CD8-positive, alpha-beta memory T cell (primary cell): ENCODE measurements around the gene AFDN. TPM values are rescaled to one million over a fixed set of nuclear protein-coding genes. Genes with fewer than 3 reads are reported as not detected.

Experiments used
- CTCF ChIA-PET: fragments of 350-600 bp; sonication (Branson Sonifier 250); formaldehyde crosslinking; loops from one replicate; lab custom pipeline; 2021; ENCODE audit warnings: antibody characterized with exemption; lab: Charles Lee
- POLR2A ChIA-PET: fragments of 350-600 bp; sonication (Branson Sonifier 250); formaldehyde crosslinking; loops from one replicate; lab custom pipeline; 2021; ENCODE audit warnings: antibody characterized with exemption; lab: Charles Lee
- DNase-seq, 5 donors: peaks; one replicate each; pipeline versions ENCODE4 v3.0.0 to v3.0.0-alpha.2; 2020 to 2022; ENCODE audit warnings: mixed read lengths in 1 of 5
- H3K27ac ChIP-seq: one replicate; pipeline ENCODE4 v1.7.0; 2013; ENCODE audit warnings: low read depth, mild to moderate bottlenecking, low read length, moderate library complexity
- H3K27me3 ChIP-seq: 2 replicates; pipeline ENCODE4 v1.7.0; 2013; ENCODE audit warnings: low read length, mild to moderate bottlenecking; ENCODE audit not compliant: insufficient read depth, poor library complexity, severe bottlenecking
- H3K36me3 ChIP-seq: 2 replicates; pipeline ENCODE4 v1.7.0; 2013; ENCODE audit warnings: mild to moderate bottlenecking, low read length, moderate library complexity; ENCODE audit not compliant: insufficient read depth
- H3K4me1 ChIP-seq: 2 replicates; pipeline ENCODE4 v1.7.0; 2013; ENCODE audit warnings: mild to moderate bottlenecking, low read length, moderate library complexity; ENCODE audit not compliant: insufficient read depth
- H3K4me3 ChIP-seq: 2 replicates; pipeline ENCODE4 v1.7.0; 2013; ENCODE audit warnings: mild to moderate bottlenecking, low read length
- H3K9me3 ChIP-seq: 2 replicates; pipeline ENCODE4 v1.7.0; 2013; ENCODE audit warnings: mild to moderate bottlenecking, low read length
- H3K27ac Mint-ChIP-seq, 8 donors: one replicate each; pipeline ENCODE4 v1.8.0; 2020 to 2021; ENCODE audit warnings: mixed read lengths in 8 of 8, mild to moderate bottlenecking in 6 of 8, inconsistent platforms in 3 of 8, moderate library complexity in 3 of 8
- H3K27me3 Mint-ChIP-seq, 2 donors: one replicate each; pipeline ENCODE4 v1.8.0; 2020 to 2021; ENCODE audit warnings: mixed read lengths in 2 of 2, mild to moderate bottlenecking in 1 of 2, moderate library complexity in 1 of 2
- H3K36me3 Mint-ChIP-seq, 3 donors: one replicate each; pipeline ENCODE4 v1.8.0; 2020 to 2021; ENCODE audit warnings: mixed read lengths in 3 of 3, inconsistent platforms in 1 of 3, mild to moderate bottlenecking in 1 of 3
- H3K4me1 Mint-ChIP-seq, 3 donors: one replicate each; pipeline ENCODE4 v1.8.0; 2020 to 2021; ENCODE audit warnings: mixed read lengths in 3 of 3, inconsistent platforms in 1 of 3, mild to moderate bottlenecking in 1 of 3
- H3K4me3 Mint-ChIP-seq, 7 donors: one replicate each; pipeline ENCODE4 v1.8.0; 2020 to 2021; ENCODE audit warnings: mixed read lengths in 7 of 7, mild to moderate bottlenecking in 6 of 7, moderate library complexity in 4 of 7, inconsistent platforms in 2 of 7
- H3K9me3 Mint-ChIP-seq, 5 donors: one replicate each; pipeline ENCODE4 v1.8.0; 2020 to 2022; ENCODE audit warnings: mixed read lengths in 5 of 5, mild to moderate bottlenecking in 3 of 5, moderate library complexity in 2 of 5, inconsistent platforms in 1 of 5
- polyA plus RNA-seq: library from polyadenylated mRNA; unstranded; fragments of 300-500 nt; fragmentation: Illumina TruSeq; gene quantifications from one replicate; pipeline ENCODE4 v1.2.3, GENCODE V29; 2021
- total RNA-seq, 2 experiments: library from RNA; stranded (reverse); gene quantifications; one replicate each; pipeline ENCODE4 v1.2.3, GENCODE V29; 2021

AFDN gene
- total and polyA plus RNA-seq, 3 experiments from 2014 or later = 3.5 to 21.3 (median 19.0) TPM

DNA sequence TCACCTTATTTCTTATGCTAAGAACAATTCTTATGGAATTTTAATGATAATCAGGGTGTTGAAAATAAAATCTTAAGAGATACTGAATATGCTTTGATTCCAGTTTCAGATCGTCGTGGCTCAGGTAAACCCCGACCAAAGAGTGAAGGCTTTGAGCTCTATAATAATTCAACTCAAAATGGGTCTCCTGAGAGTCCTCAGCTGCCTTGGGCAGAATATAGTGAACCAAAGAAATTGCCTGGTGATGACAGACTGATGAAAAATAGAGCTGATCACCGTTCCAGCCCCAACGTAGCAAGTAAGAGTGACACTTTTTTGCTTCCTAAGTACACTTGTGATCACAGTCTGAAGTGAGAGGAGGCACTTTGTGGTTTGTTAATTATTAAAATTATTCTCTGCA is 119.9 kb downstream of the AFDN start:
- Mint-ChIP-seq H3K4me3 (no peak overlapping the region), H3K9me3 (no peaks in the 10 kb centered on the region), H3K4me1 (no peaks in the 10 kb centered on the region), H3K36me3 (peaks cover 0 to 16% (median 2%) of the 10 kb centered on the region in 3 donors), H3K27me3 (no peaks in the 10 kb centered on the region), H3K27ac (no peak overlapping the region)
- Histone ChIP-seq H3K27me3 (no peaks in the 10 kb centered on the region), H3K27ac (no peak overlapping the region), H3K4me1 (no peaks in the 10 kb centered on the region), H3K9me3 (no peaks in the 10 kb centered on the region), H3K36me3 (no peaks in the 10 kb centered on the region), H3K4me3 (no peak overlapping the region)
- POLR2A ChIA-PET = no interaction called here
- no peak for DNase-seq
- CTCF ChIA-PET = no interaction called here

DNA sequence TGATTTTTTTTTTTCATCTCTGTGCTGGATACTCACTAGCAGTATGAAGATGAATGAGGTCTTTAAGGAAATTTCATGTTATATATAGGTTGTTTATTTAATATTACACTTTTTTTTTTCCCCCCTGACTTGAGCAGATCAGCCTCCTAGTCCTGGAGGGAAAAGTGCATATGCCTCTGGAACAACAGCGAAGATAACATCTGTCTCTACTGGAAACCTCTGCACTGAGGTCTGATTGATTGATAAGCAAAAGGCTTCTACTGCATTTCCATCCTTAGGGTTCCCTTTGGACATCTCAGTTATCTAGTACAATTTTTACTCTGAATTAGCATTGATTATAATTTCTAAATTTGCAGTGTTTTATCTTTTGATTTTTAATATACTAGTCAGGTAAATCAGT is 121.0 kb downstream of the AFDN start:
- Histone ChIP-seq H3K4me3 (no peak overlapping the region), H3K27me3 (no peaks in the 10 kb centered on the region), H3K4me1 (no peaks in the 10 kb centered on the region), H3K27ac (no peak overlapping the region), H3K36me3 (no peaks in the 10 kb centered on the region), H3K9me3 (no peaks in the 10 kb centered on the region)
- no peak for DNase-seq
- peaks cover 0 to 16% (median 4%) of the 10 kb centered on the region in 3 donors for H3K36me3 Mint-ChIP-seq
- no peaks in the 10 kb centered on the region for H3K27me3 Mint-ChIP-seq
- no peaks in the 10 kb centered on the region for H3K9me3 Mint-ChIP-seq
- H3K27ac Mint-ChIP-seq = no peak overlapping the region
- POLR2A ChIA-PET = no interaction called here
- H3K4me3 Mint-ChIP-seq = no peak overlapping the region
- CTCF ChIA-PET = no interaction called here
- no peaks in the 10 kb centered on the region for H3K4me1 Mint-ChIP-seq

DNA sequence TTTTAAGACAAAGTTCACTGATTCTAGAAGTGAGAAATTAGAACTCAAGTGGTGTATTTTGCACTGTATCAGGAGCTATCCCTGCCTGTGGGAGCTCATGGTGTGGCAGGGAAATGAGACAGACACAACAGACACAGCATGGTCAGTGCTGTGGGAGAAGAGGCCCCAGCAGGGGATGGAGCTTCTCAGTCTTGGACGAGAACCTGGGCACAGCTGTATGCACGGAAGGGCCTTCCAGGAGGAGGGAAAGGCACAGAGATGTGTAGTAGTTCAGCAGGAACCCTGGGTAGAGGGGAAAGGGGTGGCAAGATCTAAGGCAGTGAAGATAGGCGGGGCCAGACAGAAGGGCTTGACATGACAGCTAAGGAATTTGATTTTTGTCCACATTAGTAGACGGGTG is 122.0 kb downstream of the AFDN start:
- Mint-ChIP-seq H3K4me1 (no peaks in the 10 kb centered on the region), H3K27me3 (no peaks in the 10 kb centered on the region), H3K4me3 (no peak overlapping the region), H3K9me3 (no peaks in the 10 kb centered on the region), H3K27ac (no peak overlapping the region), H3K36me3 (peaks cover 0 to 16% (median 4%) of the 10 kb centered on the region in 3 donors)
- no peaks in the 10 kb centered on the region for H3K9me3 ChIP-seq
- H3K36me3 ChIP-seq = no peaks in the 10 kb centered on the region
- no peak overlapping the region for H3K27ac ChIP-seq
- H3K4me1 ChIP-seq = no peaks in the 10 kb centered on the region
- no peak overlapping the region for H3K4me3 ChIP-seq
- POLR2A ChIA-PET = no interaction called here
- no peaks in the 10 kb centered on the region for H3K27me3 ChIP-seq
- CTCF ChIA-PET = no interaction called here
- DNase-seq = no peak

DNA sequence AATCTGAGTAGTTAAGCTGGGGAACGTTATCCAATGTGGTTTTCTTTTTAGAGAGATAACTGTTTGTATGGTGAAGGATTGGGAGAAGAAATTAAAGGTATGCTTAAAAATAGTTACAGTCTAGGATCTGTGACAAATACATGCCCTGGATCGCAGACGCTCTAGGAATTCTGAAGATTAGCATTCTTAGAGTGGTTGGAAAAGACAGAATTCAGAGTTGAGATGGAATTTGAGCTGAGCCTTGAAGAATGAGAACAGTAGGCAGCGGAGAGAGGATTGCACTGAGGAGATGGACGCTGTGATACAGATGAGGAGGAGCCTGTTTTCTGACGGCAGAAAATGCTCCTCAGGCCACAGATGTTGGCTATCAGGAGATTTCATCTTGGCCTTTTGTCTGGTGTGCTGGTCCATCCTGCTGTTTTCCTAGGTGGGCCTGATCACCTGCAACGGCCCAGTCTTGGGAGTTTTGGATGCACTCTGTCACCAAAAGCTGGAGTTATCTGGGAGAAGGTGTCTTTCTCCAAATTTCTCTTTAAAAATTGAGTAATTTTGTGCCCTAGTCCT is 122.5 kb downstream of the AFDN start:
- H3K36me3 Mint-ChIP-seq = peaks cover 0 to 16% (median 4%) of the 10 kb centered on the region in 3 donors

DNA sequence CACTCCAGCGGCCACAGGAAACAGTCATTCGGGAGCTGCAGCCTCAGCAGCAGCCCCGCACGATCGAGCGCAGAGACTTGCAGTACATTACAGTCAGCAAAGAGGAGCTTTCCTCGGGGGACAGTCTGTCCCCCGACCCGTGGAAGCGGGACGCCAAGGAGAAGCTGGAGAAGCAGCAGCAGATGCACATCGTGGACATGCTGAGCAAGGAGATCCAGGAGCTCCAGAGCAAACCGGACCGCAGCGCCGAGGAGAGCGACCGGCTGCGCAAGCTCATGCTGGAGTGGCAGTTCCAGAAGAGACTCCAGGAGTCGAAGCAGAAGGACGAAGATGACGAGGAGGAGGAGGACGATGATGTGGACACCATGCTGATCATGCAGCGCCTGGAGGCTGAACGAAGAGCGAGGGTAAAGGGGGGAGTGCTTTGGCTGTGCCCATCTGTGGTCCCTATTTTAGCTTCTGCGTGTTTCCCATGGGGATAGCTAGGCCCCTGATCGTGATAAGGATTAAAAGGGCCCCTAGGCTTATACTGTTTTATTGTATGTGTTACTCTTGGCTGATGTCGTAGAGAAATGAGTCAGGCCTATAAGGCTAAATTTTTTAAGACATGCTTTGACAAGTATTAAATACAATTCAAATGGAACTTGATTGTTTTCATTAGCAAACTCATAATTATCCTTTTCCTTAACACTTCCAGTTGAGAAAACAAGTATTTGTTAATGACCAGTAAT is 125.2 kb downstream of the AFDN start:
- no peak overlapping the region for H3K27ac Mint-ChIP-seq
- H3K4me3 ChIP-seq = no peak overlapping the region
- H3K9me3 ChIP-seq = no peaks in the 10 kb centered on the region
- peaks cover 0 to 16% (median 4%) of the 10 kb centered on the region in 3 donors for H3K36me3 Mint-ChIP-seq
- no peak for DNase-seq
- H3K4me1 ChIP-seq = no peaks in the 10 kb centered on the region
- H3K4me3 Mint-ChIP-seq = no peak overlapping the region
- H3K4me1 Mint-ChIP-seq = no peaks in the 10 kb centered on the region
- H3K27ac ChIP-seq = no peak overlapping the region
- no peaks in the 10 kb centered on the region for H3K9me3 Mint-ChIP-seq
- no peaks in the 10 kb centered on the region for H3K27me3 ChIP-seq
- ChIA-PET POLR2A (no interaction called here), CTCF (no interaction called here)
- no peaks in the 10 kb centered on the region for H3K36me3 ChIP-seq
- no peaks in the 10 kb centered on the region for H3K27me3 Mint-ChIP-seq

More for the DNA sequence above, 122.5 kb downstream of the AFDN start:
- Mint-ChIP-seq H3K27me3 (no peaks in the 10 kb centered on the region), H3K27ac (no peak overlapping the region), H3K4me1 (no peaks in the 10 kb centered on the region), H3K9me3 (no peaks in the 10 kb centered on the region), H3K4me3 (no peak overlapping the region)
- no peak overlapping the region for H3K27ac ChIP-seq
- no peaks in the 10 kb centered on the region for H3K27me3 ChIP-seq
- H3K4me1 ChIP-seq = no peaks in the 10 kb centered on the region
- no peak for DNase-seq
- no peaks in the 10 kb centered on the region for H3K36me3 ChIP-seq
- CTCF ChIA-PET = no interaction called here
- no peak overlapping the region for H3K4me3 ChIP-seq
- H3K9me3 ChIP-seq = no peaks in the 10 kb centered on the region
- POLR2A ChIA-PET = no interaction called here

DNA sequence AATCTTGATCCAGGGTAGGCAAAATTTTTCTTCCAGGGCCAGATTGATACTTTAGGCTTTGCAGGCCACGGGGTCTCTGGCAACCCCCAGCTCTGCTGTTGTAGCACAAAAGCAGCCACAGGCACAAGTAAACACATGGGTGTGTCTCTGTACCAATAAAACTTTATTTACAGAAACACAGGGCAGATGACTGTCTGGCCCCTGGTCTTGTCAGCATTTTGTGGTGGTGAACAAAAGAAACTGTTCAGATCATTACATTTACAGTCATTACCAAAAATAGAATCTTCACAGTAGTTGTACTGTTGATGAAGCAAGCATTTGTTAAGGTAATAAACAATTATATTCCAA is 125.8 kb downstream of the AFDN start:
- ChIA-PET CTCF (no interaction called here), POLR2A (no interaction called here)
- H3K27ac ChIP-seq = no peak overlapping the region
- no peaks in the 10 kb centered on the region for H3K9me3 ChIP-seq
- Mint-ChIP-seq H3K27ac (no peak overlapping the region), H3K4me3 (no peak overlapping the region), H3K9me3 (no peaks in the 10 kb centered on the region), H3K36me3 (peaks cover 0 to 16% (median 4%) of the 10 kb centered on the region in 3 donors), H3K4me1 (no peaks in the 10 kb centered on the region), H3K27me3 (no peaks in the 10 kb centered on the region)
- no peak overlapping the region for H3K4me3 ChIP-seq
- H3K36me3 ChIP-seq = no peaks in the 10 kb centered on the region
- H3K4me1 ChIP-seq = no peaks in the 10 kb centered on the region
- H3K27me3 ChIP-seq = no peaks in the 10 kb centered on the region
- DNase-seq = no peak

DNA sequence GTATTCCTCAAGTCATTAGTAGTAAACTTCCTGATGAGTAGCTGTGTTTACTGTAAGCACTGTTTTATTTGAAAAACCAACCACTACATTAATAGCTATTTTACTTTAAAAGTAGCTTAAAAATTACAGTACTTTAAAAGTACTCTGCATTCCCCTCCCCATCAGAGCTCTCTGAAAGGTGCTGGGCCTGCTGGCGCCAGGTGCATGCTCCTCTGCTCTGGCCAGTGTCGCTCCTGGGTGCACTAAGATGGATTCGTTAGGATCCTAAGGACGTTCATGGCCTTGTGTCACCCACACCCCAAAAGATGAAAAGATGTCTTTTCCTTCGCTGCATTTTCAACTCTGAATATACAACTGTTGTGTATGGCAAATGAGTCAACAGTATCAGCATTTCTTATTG is 126.8 kb downstream of the AFDN start:
- Mint-ChIP-seq H3K9me3 (no peaks in the 10 kb centered on the region), H3K4me3 (no peak overlapping the region), H3K36me3 (peaks cover 0 to 12% (median 4%) of the 10 kb centered on the region in 3 donors), H3K27me3 (no peaks in the 10 kb centered on the region), H3K27ac (no peak overlapping the region), H3K4me1 (no peaks in the 10 kb centered on the region)
- H3K4me1 ChIP-seq = no peaks in the 10 kb centered on the region
- ChIA-PET POLR2A (no interaction called here), CTCF (no interaction called here)
- DNase-seq = no peak
- no peaks in the 10 kb centered on the region for H3K27me3 ChIP-seq
- H3K27ac ChIP-seq = no peak overlapping the region
- H3K9me3 ChIP-seq = no peaks in the 10 kb centered on the region
- H3K4me3 ChIP-seq = no peak overlapping the region
- no peaks in the 10 kb centered on the region for H3K36me3 ChIP-seq

DNA sequence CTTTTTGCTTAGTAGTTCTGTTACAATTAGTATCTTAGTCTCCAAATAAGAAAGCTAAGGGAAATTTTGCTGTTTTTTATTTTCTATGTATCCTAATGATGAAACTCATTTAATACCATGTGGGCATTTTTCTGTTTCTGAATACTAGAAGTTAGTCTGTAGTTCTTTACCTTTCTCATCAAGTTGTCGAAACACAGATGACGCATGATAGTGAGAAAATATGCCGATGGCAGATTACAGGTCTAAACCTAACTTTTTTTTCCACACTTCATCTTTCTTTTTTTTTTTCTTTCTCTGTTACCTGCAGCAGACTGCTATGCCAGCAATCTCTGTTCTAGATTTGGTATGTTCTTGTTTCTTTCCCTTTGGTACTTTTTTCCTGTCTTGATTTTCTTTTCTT is 127.4 kb downstream of the AFDN start:
- Mint-ChIP-seq H3K36me3 (peaks cover 0 to 9% (median 4%) of the 10 kb centered on the region in 3 donors), H3K27ac (no peak overlapping the region), H3K9me3 (no peaks in the 10 kb centered on the region), H3K4me1 (no peaks in the 10 kb centered on the region), H3K27me3 (no peaks in the 10 kb centered on the region), H3K4me3 (no peak overlapping the region)
- Histone ChIP-seq H3K27me3 (no peaks in the 10 kb centered on the region), H3K4me3 (no peak overlapping the region), H3K4me1 (no peaks in the 10 kb centered on the region), H3K9me3 (no peaks in the 10 kb centered on the region), H3K27ac (no peak overlapping the region), H3K36me3 (no peaks in the 10 kb centered on the region)
- ChIA-PET POLR2A (no interaction called here), CTCF (no interaction called here)
- no peak for DNase-seq
